GM06990 (cell line): Measurements from ENCODE around the gene ANXA1.

Experiments used
- DNase-seq: peaks from one replicate; pipeline ENCODE4 v3.0.0-alpha.2; 2011; ENCODE audit not compliant: insufficient read length; ENCODE audit errors: extremely low read depth
- H3K27me3 ChIP-seq: replicated peaks from 2 replicates; pipeline ENCODE4 v1.6.0; 2011; ENCODE audit warnings: low read length; ENCODE audit not compliant: control insufficient read depth, insufficient read depth
- H3K36me3 ChIP-seq: 2 replicates; pipeline ENCODE4 v1.5.1; 2011; ENCODE audit warnings: low read length; ENCODE audit not compliant: control insufficient read depth, insufficient read depth
- H3K4me3 ChIP-seq: replicated peaks from 2 replicates; pipeline ENCODE4 v1.5.1; 2011; ENCODE audit warnings: low read depth, mild to moderate bottlenecking, control low read depth, low read length
- TF ChIP-seq, protein P1 (sequence below): IDR thresholded peaks from 2 replicates; pipeline ENCODE4 v1.5.1; 2011; ENCODE audit warnings: low read length, control low read depth, mild to moderate bottlenecking, inconsistent platforms; ENCODE audit not compliant: insufficient read depth, poor library complexity, severe bottlenecking

The ANXA1 gene

DNA sequence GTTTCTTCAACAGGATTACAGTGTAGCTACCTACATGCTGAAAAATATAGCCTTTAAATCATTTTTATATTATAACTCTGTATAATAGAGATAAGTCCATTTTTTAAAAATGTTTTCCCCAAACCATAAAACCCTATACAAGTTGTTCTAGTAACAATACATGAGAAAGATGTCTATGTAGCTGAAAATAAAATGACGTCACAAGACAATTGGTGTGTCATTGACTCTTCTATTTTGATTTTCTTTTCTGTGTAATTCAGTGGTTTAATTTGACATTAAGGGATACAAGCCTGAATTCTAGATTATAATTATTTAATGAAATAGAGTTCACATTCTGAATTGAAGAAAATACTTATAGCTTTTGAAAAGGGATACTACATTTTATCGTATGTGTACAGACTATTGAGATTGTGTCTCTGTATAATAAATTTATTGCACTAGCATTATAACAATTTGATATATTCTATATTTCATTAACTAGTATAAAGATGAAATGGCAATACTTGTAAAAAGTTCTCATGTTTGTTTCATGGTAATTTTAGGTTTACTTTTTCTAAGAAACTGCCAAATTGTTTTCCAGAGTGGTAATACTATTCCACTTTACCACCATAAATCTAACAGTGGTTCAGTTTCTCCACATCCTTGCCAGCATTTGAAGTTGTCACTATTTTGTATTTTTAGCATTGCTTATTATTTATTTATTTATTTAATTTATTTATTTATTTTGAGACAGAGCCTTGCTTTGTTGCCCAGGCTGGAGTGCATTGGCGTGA is 18.7 kb downstream of the ANXA1 start:
- Histone ChIP-seq H3K36me3 (no peaks in the 10 kb centered on the region), H3K4me3 (no peak overlapping the region), H3K27me3 (no peaks in the 10 kb centered on the region)
- DNase-seq = no peak
- TF ChIP-seq, protein P1, sequence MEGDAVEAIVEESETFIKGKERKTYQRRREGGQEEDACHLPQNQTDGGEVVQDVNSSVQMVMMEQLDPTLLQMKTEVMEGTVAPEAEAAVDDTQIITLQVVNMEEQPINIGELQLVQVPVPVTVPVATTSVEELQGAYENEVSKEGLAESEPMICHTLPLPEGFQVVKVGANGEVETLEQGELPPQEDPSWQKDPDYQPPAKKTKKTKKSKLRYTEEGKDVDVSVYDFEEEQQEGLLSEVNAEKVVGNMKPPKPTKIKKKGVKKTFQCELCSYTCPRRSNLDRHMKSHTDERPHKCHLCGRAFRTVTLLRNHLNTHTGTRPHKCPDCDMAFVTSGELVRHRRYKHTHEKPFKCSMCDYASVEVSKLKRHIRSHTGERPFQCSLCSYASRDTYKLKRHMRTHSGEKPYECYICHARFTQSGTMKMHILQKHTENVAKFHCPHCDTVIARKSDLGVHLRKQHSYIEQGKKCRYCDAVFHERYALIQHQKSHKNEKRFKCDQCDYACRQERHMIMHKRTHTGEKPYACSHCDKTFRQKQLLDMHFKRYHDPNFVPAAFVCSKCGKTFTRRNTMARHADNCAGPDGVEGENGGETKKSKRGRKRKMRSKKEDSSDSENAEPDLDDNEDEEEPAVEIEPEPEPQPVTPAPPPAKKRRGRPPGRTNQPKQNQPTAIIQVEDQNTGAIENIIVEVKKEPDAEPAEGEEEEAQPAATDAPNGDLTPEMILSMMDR = no peak

DNA sequence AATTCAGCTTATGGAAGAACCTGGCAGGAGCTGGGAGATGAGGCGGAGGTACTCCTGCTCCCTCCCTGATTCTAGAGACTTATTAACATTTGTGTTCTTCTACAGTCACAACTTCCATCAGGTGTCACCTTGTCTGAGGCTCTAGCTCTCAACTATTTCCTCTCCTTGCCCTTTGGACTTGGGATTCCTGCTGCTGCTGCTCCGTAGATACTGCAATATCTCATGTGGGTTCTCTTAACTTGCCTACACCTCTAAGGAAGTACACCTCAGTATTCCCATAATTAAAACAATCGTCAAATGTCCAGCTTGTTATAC is 21.2 kb downstream of the ANXA1 start:
- no peaks in the 10 kb centered on the region for H3K27me3 ChIP-seq
- H3K4me3 ChIP-seq = no peak overlapping the region

DNA sequence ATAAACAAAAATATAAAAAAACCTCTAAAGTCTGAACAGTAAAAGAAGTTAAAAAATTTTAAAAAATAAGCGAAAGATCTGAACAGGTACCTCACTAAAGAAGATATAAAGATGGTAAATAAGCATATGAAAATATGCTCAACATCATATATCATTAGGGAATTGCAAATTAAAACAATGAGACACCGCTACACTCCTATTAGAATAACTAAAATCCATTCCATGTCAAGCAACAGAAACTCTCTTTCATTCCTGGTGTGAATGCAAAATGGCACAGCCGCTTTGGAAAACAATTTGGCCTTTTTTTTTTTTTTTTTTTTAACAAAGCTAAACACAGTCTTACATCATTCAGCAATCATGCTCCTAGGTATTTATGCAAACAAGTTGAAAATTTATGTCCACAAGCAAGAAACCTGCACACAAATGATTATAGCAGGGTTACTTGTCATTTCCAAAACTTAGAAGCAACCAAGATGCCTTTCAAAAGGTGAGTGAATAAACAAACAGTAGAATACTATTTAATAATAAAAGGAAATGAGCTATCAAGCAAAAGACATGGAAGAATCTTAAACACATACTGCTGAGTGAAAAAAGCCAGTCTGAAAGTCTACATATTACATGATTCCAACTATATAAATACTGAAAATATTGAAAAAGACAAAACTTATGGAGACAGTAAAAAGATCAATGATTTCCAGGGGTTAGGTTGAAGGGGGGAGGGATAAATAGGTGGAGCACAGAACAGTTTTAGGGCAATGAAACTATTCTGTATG is 22.1 kb downstream of the ANXA1 start:
- no peak for DNase-seq
- Histone ChIP-seq H3K36me3 (no peaks in the 10 kb centered on the region), H3K4me3 (no peak overlapping the region), H3K27me3 (no peaks in the 10 kb centered on the region)
- TF ChIP-seq, protein P1 = no peak

More for the DNA sequence above, 21.2 kb downstream of the ANXA1 start:
- H3K36me3 ChIP-seq = no peaks in the 10 kb centered on the region
- no peak for DNase-seq
- TF ChIP-seq, protein P1 = no peak

DNA sequence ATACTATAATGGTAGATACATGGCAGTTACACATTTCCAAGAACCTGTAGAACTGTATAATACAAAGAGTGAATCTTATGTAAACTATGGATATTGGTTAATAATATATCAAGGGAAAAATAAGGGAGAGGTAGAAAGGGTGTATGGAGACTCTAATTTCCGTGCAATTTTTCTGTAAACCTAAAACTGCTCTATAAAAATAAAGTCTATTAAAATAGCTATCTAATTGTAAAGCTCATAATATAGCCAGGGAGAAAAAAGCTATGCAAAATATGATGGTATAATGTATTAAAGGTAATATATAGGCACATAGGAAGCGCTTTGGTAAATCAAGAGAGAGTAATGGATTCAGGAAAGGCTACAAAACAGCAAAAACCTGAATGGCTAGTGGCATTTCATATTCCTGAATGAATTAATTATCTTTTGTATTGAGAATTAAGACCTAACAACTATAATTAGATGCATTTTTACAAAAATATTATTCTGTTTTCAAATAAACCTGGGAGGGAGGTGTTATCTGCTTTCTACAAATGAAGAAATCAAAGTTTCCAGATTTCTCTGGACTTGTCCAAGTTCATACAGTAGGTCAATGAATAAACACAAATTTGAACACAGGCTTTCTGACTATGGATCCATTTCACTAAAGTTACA is 22.8 kb downstream of the ANXA1 start:
- Histone ChIP-seq H3K27me3 (no peaks in the 10 kb centered on the region), H3K36me3 (no peaks in the 10 kb centered on the region), H3K4me3 (no peak overlapping the region)
- TF ChIP-seq, protein P1 = no peak
- no peak for DNase-seq

DNA sequence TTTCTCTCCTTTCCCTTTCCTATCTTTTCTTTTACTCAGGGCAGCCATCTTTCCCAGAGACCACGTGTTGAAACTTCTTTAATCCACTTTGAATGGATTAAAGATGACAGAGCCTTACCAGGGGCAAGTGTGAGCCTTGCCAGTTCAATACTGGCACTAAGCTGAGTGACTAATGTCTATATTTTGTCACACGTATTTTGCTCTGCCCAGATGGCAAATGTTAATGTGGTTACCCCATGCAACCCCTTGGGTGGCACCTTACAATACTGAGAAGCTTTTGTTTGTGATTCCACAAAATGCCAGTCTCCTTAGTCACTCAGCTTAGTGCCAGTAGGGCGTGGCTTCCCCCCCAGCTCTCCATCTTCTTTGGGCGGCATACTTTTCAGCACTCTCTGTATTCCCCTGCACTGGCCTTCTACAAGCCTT is 24.8 kb downstream of the ANXA1 start:
- DNase-seq = no peak
- TF ChIP-seq, protein P1 = no peak
- no peaks in the 10 kb centered on the region for H3K36me3 ChIP-seq
- H3K4me3 ChIP-seq = no peak overlapping the region
- no peaks in the 10 kb centered on the region for H3K27me3 ChIP-seq
